ENCODE data around the gene MAP3K1. TPM values are rescaled to one million over a fixed set of nuclear protein-coding genes. Genes with fewer than 3 reads are reported as not detected.
"Not testable (repeated sequence)": the region's sequence is repeated elsewhere in the genome, so short reads cannot be mapped to it uniquely, and the experiment has no call there.

Gene MAP3K1
- total RNA-seq, 1 experiment from 2014 or later = 7.9 TPM

DNA sequence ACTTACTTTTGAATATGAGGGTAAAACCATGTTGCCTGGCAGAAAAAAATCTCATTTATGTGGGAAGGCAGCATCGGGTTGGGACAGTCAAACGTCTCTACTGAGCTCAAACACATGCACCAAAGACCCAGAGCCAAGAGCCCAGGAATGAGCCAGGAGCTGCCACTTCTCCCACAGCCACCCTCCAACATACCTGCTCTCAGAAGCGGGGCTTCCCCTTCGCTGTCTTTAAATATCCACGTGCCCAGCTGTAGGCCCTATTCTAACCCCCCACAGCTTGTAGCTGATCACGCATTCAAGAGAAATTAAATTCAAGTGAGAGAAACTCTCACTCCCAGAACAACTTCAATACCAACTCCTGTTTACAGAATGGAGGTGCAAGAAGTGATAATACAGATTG, 42.6 kb upstream of the MAP3K1 start:
- Mint-ChIP-seq H3K4me3 (ENCODE audit: unreplicated experiment) (no peak overlapping the region), H3K36me3 (ENCODE audit: insufficient read depth, unreplicated experiment) (no peaks in the 10 kb centered on the region), H3K27me3 (ENCODE audit: insufficient read depth, unreplicated experiment) (no peaks in the 10 kb centered on the region), H3K4me1 (ENCODE audit: insufficient read depth, unreplicated experiment) (no peaks in the 10 kb centered on the region), H3K9me3 (ENCODE audit: unreplicated experiment) (no peaks in the 10 kb centered on the region), H3K27ac (ENCODE audit: low read depth, unreplicated experiment) (no peak overlapping the region)
- ChIA-PET CTCF (interaction anchor here (0.6 to 0.8 kb wide), 2 partner anchors 36 to 152 kb away, joined by 3 read pairs; no protein-coding TSS in a partner anchor), POLR2A (no interaction called here)
- TF ChIP-seq, protein P1, sequence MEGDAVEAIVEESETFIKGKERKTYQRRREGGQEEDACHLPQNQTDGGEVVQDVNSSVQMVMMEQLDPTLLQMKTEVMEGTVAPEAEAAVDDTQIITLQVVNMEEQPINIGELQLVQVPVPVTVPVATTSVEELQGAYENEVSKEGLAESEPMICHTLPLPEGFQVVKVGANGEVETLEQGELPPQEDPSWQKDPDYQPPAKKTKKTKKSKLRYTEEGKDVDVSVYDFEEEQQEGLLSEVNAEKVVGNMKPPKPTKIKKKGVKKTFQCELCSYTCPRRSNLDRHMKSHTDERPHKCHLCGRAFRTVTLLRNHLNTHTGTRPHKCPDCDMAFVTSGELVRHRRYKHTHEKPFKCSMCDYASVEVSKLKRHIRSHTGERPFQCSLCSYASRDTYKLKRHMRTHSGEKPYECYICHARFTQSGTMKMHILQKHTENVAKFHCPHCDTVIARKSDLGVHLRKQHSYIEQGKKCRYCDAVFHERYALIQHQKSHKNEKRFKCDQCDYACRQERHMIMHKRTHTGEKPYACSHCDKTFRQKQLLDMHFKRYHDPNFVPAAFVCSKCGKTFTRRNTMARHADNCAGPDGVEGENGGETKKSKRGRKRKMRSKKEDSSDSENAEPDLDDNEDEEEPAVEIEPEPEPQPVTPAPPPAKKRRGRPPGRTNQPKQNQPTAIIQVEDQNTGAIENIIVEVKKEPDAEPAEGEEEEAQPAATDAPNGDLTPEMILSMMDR (IDR thresholded peaks at IDR 0.05; ENCODE audit: unreplicated experiment) = no peak
- no TSS peak for BruUV-seq (replicated peaks)
- DNase-seq (ENCODE audit: unreplicated experiment) = no peak
- intact Hi-C loops (cut with micrococcal nuclease) = no loop called here

DNA sequence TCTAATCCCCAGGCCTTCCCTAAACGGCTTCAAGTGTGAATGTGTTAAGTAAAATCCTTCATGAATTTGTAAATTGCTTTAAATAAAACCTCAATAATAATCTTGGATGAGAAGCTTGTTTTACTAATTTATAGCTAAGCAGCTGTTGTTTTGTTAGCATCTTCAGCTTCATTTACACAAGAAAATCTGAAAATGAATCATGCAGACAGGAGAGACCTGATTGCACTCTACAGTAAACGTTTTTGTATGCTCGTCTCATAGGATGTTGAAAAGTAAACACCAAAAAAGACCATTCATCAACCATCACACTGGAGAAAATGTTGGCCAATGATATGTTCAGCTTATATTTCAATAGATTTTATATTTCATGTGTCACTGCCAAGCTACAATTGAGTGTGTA, 40.4 kb upstream of the MAP3K1 start:
- no peak for DNase-seq (ENCODE audit: unreplicated experiment)
- no TSS peak for BruUV-seq (replicated peaks)
- Mint-ChIP-seq H3K4me1 (ENCODE audit: insufficient read depth, unreplicated experiment) (no peaks in the 10 kb centered on the region), H3K27me3 (ENCODE audit: insufficient read depth, unreplicated experiment) (peaks cover 12% of the 10 kb centered on the region), H3K36me3 (ENCODE audit: insufficient read depth, unreplicated experiment) (no peaks in the 10 kb centered on the region), H3K9me3 (ENCODE audit: unreplicated experiment) (no peaks in the 10 kb centered on the region), H3K27ac (ENCODE audit: low read depth, unreplicated experiment) (no peak overlapping the region), H3K4me3 (ENCODE audit: unreplicated experiment) (no peak overlapping the region)
- POLR2A ChIA-PET = no interaction called here
- intact Hi-C loops (cut with micrococcal nuclease) = no loop called here
- TF ChIP-seq, protein P1 (IDR thresholded peaks at IDR 0.05; ENCODE audit: unreplicated experiment) = no peak
- CTCF ChIA-PET = interaction anchor here (0.6 to 0.9 kb wide), 6 partner anchors 10 to 502 kb away, joined by 3 to 4 read pairs (median 3); no protein-coding TSS in a partner anchor

DNA sequence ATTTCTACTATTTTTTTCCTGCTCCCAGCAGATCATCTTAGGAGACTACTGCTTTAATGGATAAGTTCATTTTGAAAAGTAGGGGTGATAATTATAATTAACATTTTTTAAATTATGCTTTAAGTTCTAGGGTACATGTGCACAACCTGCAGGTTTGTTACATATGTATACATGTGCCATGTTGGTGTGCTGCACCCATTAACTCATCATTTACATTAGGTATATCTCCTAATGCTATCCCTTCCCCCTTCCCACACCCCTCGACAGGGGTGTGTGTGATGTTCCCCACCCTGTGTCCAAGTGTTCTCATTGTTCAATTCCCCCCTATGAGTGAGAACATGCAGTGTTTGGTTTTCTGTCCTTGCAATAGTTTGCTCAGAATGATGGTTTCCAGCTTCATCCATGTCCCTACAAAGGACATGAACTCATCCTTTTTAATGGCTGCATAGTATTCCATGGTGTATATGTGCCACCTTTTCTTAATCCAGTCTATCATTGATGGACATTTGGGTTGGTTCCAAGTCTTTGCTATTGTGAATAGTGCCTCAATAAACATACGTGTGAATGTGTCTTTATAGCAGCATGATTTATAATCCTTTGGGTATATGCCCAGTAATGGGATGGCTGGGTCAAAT, 39.0 kb upstream of the MAP3K1 start:
- BruUV-seq (replicated peaks); H3K4me1 Mint-ChIP-seq (ENCODE audit: insufficient read depth, unreplicated experiment); H3K4me3 Mint-ChIP-seq (ENCODE audit: unreplicated experiment); CTCF ChIA-PET; H3K27ac Mint-ChIP-seq (ENCODE audit: low read depth, unreplicated experiment); H3K9me3 Mint-ChIP-seq (ENCODE audit: unreplicated experiment); intact Hi-C loops (cut with micrococcal nuclease); DNase-seq (ENCODE audit: unreplicated experiment); H3K36me3 Mint-ChIP-seq (ENCODE audit: insufficient read depth, unreplicated experiment): not testable (repeated sequence)
- POLR2A ChIA-PET = interaction anchor here (0.6 kb wide), 1 partner anchor 18 kb away, joined by 3 read pairs; no protein-coding TSS in a partner anchor
- peaks cover 20% of the 10 kb centered on the region for H3K27me3 Mint-ChIP-seq (ENCODE audit: insufficient read depth, unreplicated experiment)

DNA sequence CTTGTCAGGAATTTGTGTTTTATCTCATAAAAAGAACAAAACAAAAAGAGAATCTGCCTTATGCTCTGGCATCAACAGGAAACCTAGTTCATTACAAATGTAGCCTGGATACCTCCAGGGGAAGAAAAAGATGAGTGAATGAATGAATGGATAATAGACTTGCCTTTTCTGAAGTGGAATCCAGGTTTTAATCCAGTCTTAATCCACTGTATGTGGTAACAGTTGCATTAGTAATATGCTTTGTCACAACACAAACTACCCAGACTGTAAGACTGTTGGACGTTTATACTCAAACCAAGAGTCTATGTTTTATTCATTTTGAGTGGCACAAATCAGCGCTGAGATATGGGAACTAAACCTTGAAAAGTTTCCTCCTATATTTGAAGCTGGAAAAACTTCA, 32.1 kb upstream of the MAP3K1 start:
- H3K36me3 Mint-ChIP-seq (ENCODE audit: insufficient read depth, unreplicated experiment) = no peaks in the 10 kb centered on the region
- BruUV-seq (replicated peaks) = no TSS peak
- CTCF ChIA-PET = no interaction called here
- peaks cover 7% of the 10 kb centered on the region for H3K9me3 Mint-ChIP-seq (ENCODE audit: unreplicated experiment)
- TF ChIP-seq, protein P1 (IDR thresholded peaks at IDR 0.05; ENCODE audit: unreplicated experiment) = no peak
- H3K4me1 Mint-ChIP-seq (ENCODE audit: insufficient read depth, unreplicated experiment) = no peaks in the 10 kb centered on the region
- no peak overlapping the region for H3K4me3 Mint-ChIP-seq (ENCODE audit: unreplicated experiment)
- H3K27ac Mint-ChIP-seq (ENCODE audit: low read depth, unreplicated experiment) = no peak overlapping the region
- POLR2A ChIA-PET = no interaction called here
- intact Hi-C loops (cut with micrococcal nuclease) = no loop called here
- H3K27me3 Mint-ChIP-seq (ENCODE audit: insufficient read depth, unreplicated experiment) = peaks cover 20% of the 10 kb centered on the region
- DNase-seq (ENCODE audit: unreplicated experiment) = no peak

DNA sequence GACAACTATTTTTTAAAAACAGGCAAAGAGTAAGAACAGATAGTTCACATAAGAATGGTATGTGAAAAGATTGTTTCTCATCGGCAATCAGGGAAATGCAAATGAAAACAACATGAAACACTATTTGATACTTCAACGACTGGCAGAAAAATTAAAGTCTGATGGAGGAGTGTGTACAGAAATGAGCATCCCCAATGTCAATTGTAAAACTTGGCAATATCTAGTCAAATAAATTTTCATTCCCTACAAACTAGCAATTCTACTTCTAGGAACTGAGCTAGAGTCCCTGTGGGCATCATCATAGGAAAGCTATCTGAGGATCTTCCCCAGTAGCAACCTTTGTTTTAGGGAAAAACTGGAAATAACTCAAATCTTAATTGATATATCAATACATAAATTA, 29.0 kb upstream of the MAP3K1 start:
- H3K4me3 Mint-ChIP-seq (ENCODE audit: unreplicated experiment) = no peak overlapping the region
- H3K36me3 Mint-ChIP-seq (ENCODE audit: insufficient read depth, unreplicated experiment) = no peaks in the 10 kb centered on the region
- TF ChIP-seq, protein P1 (IDR thresholded peaks at IDR 0.05; ENCODE audit: unreplicated experiment) = no peak
- no peaks in the 10 kb centered on the region for H3K4me1 Mint-ChIP-seq (ENCODE audit: insufficient read depth, unreplicated experiment)
- BruUV-seq (replicated peaks) = no TSS peak
- no peak for DNase-seq (ENCODE audit: unreplicated experiment)
- ChIA-PET POLR2A (no interaction called here), CTCF (no interaction called here)
- H3K27ac Mint-ChIP-seq (ENCODE audit: low read depth, unreplicated experiment) = no peak overlapping the region
- intact Hi-C loops (cut with micrococcal nuclease) = no loop called here
- no peaks in the 10 kb centered on the region for H3K27me3 Mint-ChIP-seq (ENCODE audit: insufficient read depth, unreplicated experiment)
- H3K9me3 Mint-ChIP-seq (ENCODE audit: unreplicated experiment) = no peaks in the 10 kb centered on the region
